Measurements from ENCODE around the gene UBE2S. TPM values are rescaled to one million over a fixed set of nuclear protein-coding genes. Genes with fewer than 3 reads are reported as not detected.

UBE2S gene
- total and polyA plus RNA-seq, 2 donors (not counting 1 experiment from before 2014, with no cell fraction given), result 20.6 to 72.7 TPM

- H3K27me3 ChIP-seq (replicated peaks in 1 of 4; ENCODE audit: control extremely low read depth in 1 of 4, control insufficient read depth in 3 of 4, insufficient read depth in 4 of 4, low read length in 3 of 4), result peaks cover 0 to 79% (median 35%) of the 10 kb centered on the region in 4 experiments
- no peaks in the 10 kb centered on the region for H3K79me2 ChIP-seq (ENCODE audit: control insufficient read depth, insufficient read depth, low read length)
- H3K4me2 ChIP-seq (replicated peaks; ENCODE audit: low read depth, low read length, poor library complexity, severe bottlenecking), result no peak overlapping the region
- H3K9ac ChIP-seq (ENCODE audit: low read length), result no peak overlapping the region
- H3K27me3 Mint-ChIP-seq, result peaks cover 52% of the 10 kb centered on the region
- no peak overlapping the region for H2AFZ ChIP-seq (ENCODE audit: insufficient read depth, low read depth, low read length, poor library complexity, severe bottlenecking)
- no peak overlapping the region for H3K27ac ChIP-seq (ENCODE audit: low read length in 2 of 2)
- H3K36me3 ChIP-seq (replicated peaks in 1 of 2; ENCODE audit: control extremely low read depth in 1 of 2, control insufficient read depth in 1 of 2, extremely low read depth in 1 of 2, insufficient read depth in 2 of 2, low read length in 1 of 2), result no peaks in the 10 kb centered on the region
- no peaks in the 10 kb centered on the region for H3K9me3 Mint-ChIP-seq (ENCODE audit: insufficient read depth)
- peaks cover 0 to 20% (median 0%) of the 10 kb centered on the region in 3 donors for H3K9me3 ChIP-seq (ENCODE audit: control extremely low read depth in 1 of 3, control insufficient read depth in 2 of 3, insufficient read depth in 1 of 3, low read length in 2 of 3)
- WGBS (ENCODE audit: insufficient coverage), result 17% methylated on average over 48 of the region's 48 CpGs
- ChIA-PET POLR2A (no interaction called here), CTCF (no interaction called here)
- ATAC-seq (ENCODE audit: low read depth) (no peak), DNase-seq (no peak)
- H3K27ac Mint-ChIP-seq, result no peak overlapping the region
- H3K4me1 Mint-ChIP-seq, result no peaks in the 10 kb centered on the region
- no peak overlapping the region for H3K4me3 ChIP-seq (ENCODE audit: control extremely low read depth in 1 of 5, extremely low read depth in 1 of 5, insufficient read depth in 1 of 5, low read depth in 2 of 5, low read length in 4 of 5)
- H4K20me1 ChIP-seq (ENCODE audit: control insufficient read depth, insufficient read depth, low read length, poor library complexity, severe bottlenecking), result no peaks in the 10 kb centered on the region
- TF ChIP-seq EZH2 (IDR thresholded peaks at IDR 0.05; ENCODE audit: borderline replicate concordance, insufficient read depth, low read depth, low read length, poor library complexity, severe bottlenecking) (no peak), CTCF (IDR thresholded peaks at IDR 0.05) (no peak)
- H3K4me1 ChIP-seq (ENCODE audit: control insufficient read depth in 2 of 2, insufficient read depth in 2 of 2, low read length in 2 of 2), result no peaks in the 10 kb centered on the region
- H3K4me3 Mint-ChIP-seq, result no peak overlapping the region
- intact Hi-C loops (cut with micrococcal nuclease), result no loop called here
Measured at GRCh38 chr19:55433292-55433691, 25.7 kb upstream of the UBE2S start.

- no peak for DNase-seq
- WGBS (ENCODE audit: insufficient coverage), result 88% methylated on average over 12 of the region's 14 CpGs
Measured at GRCh38 chr19:55432241-55432959, 24.8 kb upstream of the UBE2S start.

More at GRCh38 chr19:55432241-55432959, 24.8 kb upstream of the UBE2S start:
- peaks cover 0 to 73% (median 31%) of the 10 kb centered on the region in 4 experiments for H3K27me3 ChIP-seq (replicated peaks in 1 of 4; ENCODE audit: control extremely low read depth in 1 of 4, control insufficient read depth in 3 of 4, insufficient read depth in 4 of 4, low read length in 3 of 4)
- Mint-ChIP-seq H3K4me1 (no peaks in the 10 kb centered on the region), H3K4me3 (no peak overlapping the region), H3K27me3 (peaks cover 49% of the 10 kb centered on the region), H3K27ac (no peak overlapping the region), H3K9me3 (ENCODE audit: insufficient read depth) (no peaks in the 10 kb centered on the region)
- H3K9me3 ChIP-seq (ENCODE audit: control extremely low read depth in 1 of 3, control insufficient read depth in 2 of 3, insufficient read depth in 1 of 3, low read length in 2 of 3), result peaks cover 0 to 13% (median 0%) of the 10 kb centered on the region in 3 donors
- intact Hi-C loops (cut with micrococcal nuclease), result no loop called here
- H3K4me3 ChIP-seq (ENCODE audit: control extremely low read depth in 1 of 5, extremely low read depth in 1 of 5, insufficient read depth in 1 of 5, low read depth in 2 of 5, low read length in 4 of 5), result no peak overlapping the region
- no peaks in the 10 kb centered on the region for H3K36me3 ChIP-seq (replicated peaks in 1 of 2; ENCODE audit: control extremely low read depth in 1 of 2, control insufficient read depth in 1 of 2, extremely low read depth in 1 of 2, insufficient read depth in 2 of 2, low read length in 1 of 2)
- POLR2A ChIA-PET, result no interaction called here
- H3K27ac ChIP-seq (ENCODE audit: low read length in 2 of 2), result no peak overlapping the region
- H3K4me2 ChIP-seq (replicated peaks; ENCODE audit: low read depth, low read length, poor library complexity, severe bottlenecking), result no peak overlapping the region
- no peaks in the 10 kb centered on the region for H3K79me2 ChIP-seq (ENCODE audit: control insufficient read depth, insufficient read depth, low read length)
- TF ChIP-seq EZH2 (IDR thresholded peaks at IDR 0.05; ENCODE audit: borderline replicate concordance, insufficient read depth, low read depth, low read length, poor library complexity, severe bottlenecking) (no peak), CTCF (IDR thresholded peaks at IDR 0.05) (no peak)
- H3K4me1 ChIP-seq (ENCODE audit: control insufficient read depth in 2 of 2, insufficient read depth in 2 of 2, low read length in 2 of 2), result no peaks in the 10 kb centered on the region
- no peak overlapping the region for H2AFZ ChIP-seq (ENCODE audit: insufficient read depth, low read depth, low read length, poor library complexity, severe bottlenecking)
- no peak for ATAC-seq (ENCODE audit: low read depth)
- no peak overlapping the region for H3K9ac ChIP-seq (ENCODE audit: low read length)
- CTCF ChIA-PET, result no interaction called here
- H4K20me1 ChIP-seq (ENCODE audit: control insufficient read depth, insufficient read depth, low read length, poor library complexity, severe bottlenecking), result no peaks in the 10 kb centered on the region
